ENCODE data around the gene SPINK8.

DNA sequence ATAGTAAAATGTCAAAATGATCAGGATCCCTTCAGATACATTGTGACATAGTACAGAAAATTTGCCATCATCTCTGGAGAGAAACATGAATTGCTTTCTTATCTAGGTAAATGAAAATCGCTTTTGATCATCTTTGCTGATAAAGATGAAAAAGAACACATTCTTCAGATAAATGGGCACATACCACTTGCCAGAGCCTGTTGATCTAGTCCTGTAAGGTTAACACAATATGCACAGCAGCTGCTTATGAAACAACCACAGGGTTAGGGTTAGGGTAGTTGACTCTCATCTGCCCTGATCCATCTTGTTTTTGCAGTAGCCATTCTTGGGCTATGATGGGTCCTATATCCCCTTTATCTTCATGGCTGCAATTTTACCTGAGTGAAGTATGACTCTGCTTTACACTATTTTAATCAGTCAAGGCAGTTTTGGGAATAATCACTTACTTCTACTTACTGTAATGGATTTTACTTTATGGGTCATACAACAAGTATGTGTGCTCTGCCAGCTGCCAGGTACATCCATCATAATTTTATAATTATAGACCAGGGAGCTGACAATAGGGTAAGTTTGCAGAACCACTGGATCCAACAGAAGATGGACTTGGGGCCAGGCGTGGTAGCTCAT is 12.6 kb upstream of the SPINK8 start:
- TF ChIP-seq, protein P1, sequence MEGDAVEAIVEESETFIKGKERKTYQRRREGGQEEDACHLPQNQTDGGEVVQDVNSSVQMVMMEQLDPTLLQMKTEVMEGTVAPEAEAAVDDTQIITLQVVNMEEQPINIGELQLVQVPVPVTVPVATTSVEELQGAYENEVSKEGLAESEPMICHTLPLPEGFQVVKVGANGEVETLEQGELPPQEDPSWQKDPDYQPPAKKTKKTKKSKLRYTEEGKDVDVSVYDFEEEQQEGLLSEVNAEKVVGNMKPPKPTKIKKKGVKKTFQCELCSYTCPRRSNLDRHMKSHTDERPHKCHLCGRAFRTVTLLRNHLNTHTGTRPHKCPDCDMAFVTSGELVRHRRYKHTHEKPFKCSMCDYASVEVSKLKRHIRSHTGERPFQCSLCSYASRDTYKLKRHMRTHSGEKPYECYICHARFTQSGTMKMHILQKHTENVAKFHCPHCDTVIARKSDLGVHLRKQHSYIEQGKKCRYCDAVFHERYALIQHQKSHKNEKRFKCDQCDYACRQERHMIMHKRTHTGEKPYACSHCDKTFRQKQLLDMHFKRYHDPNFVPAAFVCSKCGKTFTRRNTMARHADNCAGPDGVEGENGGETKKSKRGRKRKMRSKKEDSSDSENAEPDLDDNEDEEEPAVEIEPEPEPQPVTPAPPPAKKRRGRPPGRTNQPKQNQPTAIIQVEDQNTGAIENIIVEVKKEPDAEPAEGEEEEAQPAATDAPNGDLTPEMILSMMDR (IDR thresholded peaks at IDR 0.05) = no peak
- TF ChIP-seq POLR2A (IDR thresholded peaks at IDR 0.05) = no peak
